ENCODE results near the gene C11orf16. TPM values are rescaled to one million over a fixed set of nuclear protein-coding genes. Genes with fewer than 3 reads are reported as not detected.
A peak's percentile ranks its signal among the peaks of the same experiment; 100 is the strongest.

The C11orf16 gene
- total RNA-seq, 1 donor from 2014 or later: not detected

DNA sequence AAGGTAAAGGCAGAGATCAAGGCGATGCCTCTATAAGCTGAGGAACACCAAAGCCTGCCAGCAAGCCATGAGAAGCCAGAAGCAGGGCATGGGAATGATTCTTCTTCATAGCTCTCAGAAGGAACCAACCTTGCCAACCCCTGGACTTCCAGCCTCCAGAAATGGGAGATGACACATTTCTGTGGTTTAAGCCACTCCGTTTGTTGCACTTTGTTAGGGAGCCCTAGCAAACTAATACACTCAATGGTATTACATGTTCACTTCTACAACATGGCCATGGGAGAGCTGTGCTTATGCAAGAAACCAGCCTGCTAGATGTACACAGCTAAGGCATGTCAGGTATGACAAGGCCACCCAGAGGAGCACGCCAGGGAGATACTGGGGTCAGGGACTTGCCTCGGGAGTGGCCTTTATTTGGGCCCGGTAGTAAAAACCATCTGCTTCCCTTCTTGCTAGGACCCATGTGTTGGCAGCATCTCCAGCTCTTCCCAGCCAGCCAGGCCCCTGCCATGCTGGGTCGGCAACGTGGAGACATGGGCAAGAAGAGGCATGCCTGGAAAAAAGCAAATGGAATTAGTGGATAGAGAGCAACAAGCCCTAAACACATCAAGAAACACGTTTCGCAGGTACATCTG lies 3.6 kb downstream of the C11orf16 start:
- Mint-ChIP-seq H3K27me3 (no peaks in the 10 kb centered on the region), H3K4me1 (no peaks in the 10 kb centered on the region), H3K4me3 (no peak overlapping the region), H3K27ac (peak overlapping the region; percentile 17), H3K36me3 (ENCODE audit: low read depth) (no peaks in the 10 kb centered on the region), H3K9me3 (no peaks in the 10 kb centered on the region)
- DNase-seq: no peak
- intact Hi-C loops (cut with micrococcal nuclease): no loop called here

DNA sequence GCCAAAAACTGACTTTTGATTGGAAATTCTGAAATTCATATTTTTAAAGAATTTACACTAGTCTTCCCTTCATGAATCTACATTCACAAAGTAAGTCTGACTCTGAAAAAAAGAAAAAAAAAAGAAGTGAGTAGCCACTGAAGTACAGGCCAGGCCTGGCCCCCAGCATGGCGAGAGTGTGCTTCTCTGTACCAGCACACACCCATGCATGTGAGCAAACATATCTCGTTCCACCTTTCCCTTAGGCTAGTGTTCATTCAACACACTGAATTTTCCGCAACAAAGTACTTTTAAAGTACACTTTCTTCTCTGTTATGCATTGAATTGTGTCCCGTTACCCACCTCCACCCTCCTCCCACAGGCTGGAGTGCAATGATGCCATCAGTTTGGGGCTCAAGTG lies 4.5 kb downstream of the C11orf16 start:
- Mint-ChIP-seq H3K4me3 (no peak overlapping the region), H3K27me3 (no peaks in the 10 kb centered on the region), H3K27ac (no peak overlapping the region), H3K36me3 (ENCODE audit: low read depth) (no peaks in the 10 kb centered on the region), H3K9me3 (no peaks in the 10 kb centered on the region), H3K4me1 (no peaks in the 10 kb centered on the region)
- intact Hi-C loops (cut with micrococcal nuclease): no loop called here
- no peak for DNase-seq

DNA sequence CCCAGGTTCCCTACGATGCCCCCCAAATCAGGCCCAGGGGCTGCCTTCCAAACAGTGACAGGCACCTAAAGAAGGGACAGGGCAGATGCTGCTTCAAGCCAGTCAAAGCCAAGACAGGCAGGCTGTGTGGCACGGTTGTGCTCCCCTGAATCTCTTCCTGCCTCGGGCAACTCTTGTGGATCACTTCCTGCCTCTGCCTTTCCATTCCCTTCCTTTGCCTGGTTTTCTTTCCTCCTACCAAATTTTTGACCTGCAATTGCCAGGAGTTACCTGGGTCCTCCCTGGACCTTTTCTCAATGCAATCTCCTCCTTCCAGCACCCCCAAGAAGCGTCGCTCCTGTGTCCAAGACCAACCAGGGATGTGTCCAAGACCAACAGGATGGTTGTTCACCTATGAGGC lies 5.5 kb downstream of the C11orf16 start:
- intact Hi-C loops (cut with micrococcal nuclease): no loop called here
- no peak overlapping the region for H3K27ac Mint-ChIP-seq
- no peaks in the 10 kb centered on the region for H3K9me3 Mint-ChIP-seq
- H3K4me1 Mint-ChIP-seq: no peaks in the 10 kb centered on the region
- H3K4me3 Mint-ChIP-seq: no peak overlapping the region
- DNase-seq: no peak
- peaks cover 2% of the 10 kb centered on the region for H3K36me3 Mint-ChIP-seq (ENCODE audit: low read depth)
- H3K27me3 Mint-ChIP-seq: no peaks in the 10 kb centered on the region

- Mint-ChIP-seq H3K4me3 (no peak overlapping the region), H3K27ac (no peak overlapping the region), H3K36me3 (ENCODE audit: low read depth) (peaks cover 4% of the 10 kb centered on the region), H3K27me3 (no peaks in the 10 kb centered on the region), H3K9me3 (no peaks in the 10 kb centered on the region), H3K4me1 (no peaks in the 10 kb centered on the region)
- intact Hi-C loops (cut with micrococcal nuclease): no loop called here
- no peak for DNase-seq
These were observed 6.5 kb downstream of the C11orf16 start for GRCh38 chr11:8926236-8926635.

DNA sequence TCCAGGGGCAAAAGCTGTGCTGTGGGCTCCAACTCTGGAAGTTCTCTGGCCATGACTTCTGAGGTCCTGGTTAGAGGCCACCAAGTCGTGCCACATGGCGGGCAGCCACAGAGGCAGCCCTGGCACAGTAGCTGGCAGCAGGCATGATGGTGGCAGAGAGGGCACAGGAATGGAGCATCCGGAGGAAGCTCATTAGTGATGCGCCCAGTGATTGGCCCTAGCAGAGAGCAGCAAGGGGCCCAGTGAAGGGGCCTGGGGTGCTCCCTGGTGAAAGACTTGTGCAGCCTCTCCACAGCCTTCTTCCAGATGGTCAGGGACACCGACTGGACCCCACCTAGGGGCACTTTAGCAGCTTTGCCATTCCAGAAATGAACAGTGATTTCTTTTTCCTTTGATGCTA lies 7.0 kb downstream of the C11orf16 start:
- H3K36me3 Mint-ChIP-seq (ENCODE audit: low read depth): peaks cover 4% of the 10 kb centered on the region
- H3K9me3 Mint-ChIP-seq: no peaks in the 10 kb centered on the region
- no peaks in the 10 kb centered on the region for H3K4me1 Mint-ChIP-seq

GRCh38 chr11:8922691-8923090 lies 10.1 kb downstream of the C11orf16 start:
- DNase-seq: no peak
- Mint-ChIP-seq H3K9me3 (no peaks in the 10 kb centered on the region), H3K27me3 (no peaks in the 10 kb centered on the region), H3K36me3 (ENCODE audit: low read depth) (peaks cover 11% of the 10 kb centered on the region), H3K4me1 (no peaks in the 10 kb centered on the region), H3K27ac (no peak overlapping the region), H3K4me3 (no peak overlapping the region)
- intact Hi-C loops (cut with micrococcal nuclease): no loop called here

More for the DNA sequence above, 7.0 kb downstream of the C11orf16 start:
- H3K27me3 Mint-ChIP-seq: no peaks in the 10 kb centered on the region
- no peak overlapping the region for H3K27ac Mint-ChIP-seq
- DNase-seq: no peak
- intact Hi-C loops (cut with micrococcal nuclease): no loop called here
- no peak overlapping the region for H3K4me3 Mint-ChIP-seq

- intact Hi-C loops (cut with micrococcal nuclease): no loop called here
- peaks cover 22% of the 10 kb centered on the region for H3K36me3 Mint-ChIP-seq (ENCODE audit: low read depth)
- DNase-seq: no peak
- no peaks in the 10 kb centered on the region for H3K27me3 Mint-ChIP-seq
- no peaks in the 10 kb centered on the region for H3K9me3 Mint-ChIP-seq
- H3K4me3 Mint-ChIP-seq: no peak overlapping the region
- peaks cover 19% of the 10 kb centered on the region for H3K4me1 Mint-ChIP-seq
- H3K27ac Mint-ChIP-seq: no peak overlapping the region
These were observed 15.5 kb downstream of the C11orf16 start for GRCh38 chr11:8917157-8917825.

- H3K27me3 Mint-ChIP-seq: peaks cover 5% of the 10 kb centered on the region
- peak overlapping the region; percentile 80 for H3K27ac Mint-ChIP-seq
- H3K9me3 Mint-ChIP-seq: no peaks in the 10 kb centered on the region
- intact Hi-C loops (cut with micrococcal nuclease): loop anchor here (1.0 to 5.0 kb wide), 5 partner anchors 45 to 223 kb away; partner anchors contain the start of gene NRIP3
- DNase-seq: no peak
- peaks cover 28% of the 10 kb centered on the region for H3K4me1 Mint-ChIP-seq
- peaks cover 18% of the 10 kb centered on the region for H3K36me3 Mint-ChIP-seq (ENCODE audit: low read depth)
- peak overlapping the region; percentile 70 for H3K4me3 Mint-ChIP-seq
These were observed 18.1 kb downstream of the C11orf16 start for GRCh38 chr11:8914661-8915018.

- H3K36me3 Mint-ChIP-seq (ENCODE audit: low read depth): peaks cover 18% of the 10 kb centered on the region
- peak; percentile 80 for DNase-seq
These were observed 18.6 kb downstream of the C11orf16 start for GRCh38 chr11:8913961-8914660.

GRCh38 chr11:8911029-8911823 lies 21.5 kb downstream of the C11orf16 start, which contains the start of gene AKIP1:
Gene AKIP1, plus strand, starts transcription at chr11:8911189. Its CDS starts 261 bp downstream, at chr11:8911450.
- intact Hi-C loops (cut with micrococcal nuclease): loop anchor here (1.0 to 5.0 kb wide), 5 partner anchors 53 to 222 kb away; partner anchors contain the start of genes NRIP3 and TMEM9B
- Mint-ChIP-seq H3K4me1 (peaks cover 39% of the 10 kb centered on the region), H3K27me3 (peaks cover 14% of the 10 kb centered on the region), H3K9me3 (no peaks in the 10 kb centered on the region), H3K36me3 (ENCODE audit: low read depth) (peaks cover 9% of the 10 kb centered on the region), H3K27ac (peak within 1 kb of the TSS; percentile 87), H3K4me3 (peak within 1 kb of the TSS; percentile 89)
- DNase-seq: peak; percentile 94

More at GRCh38 chr11:8913961-8914660, 18.6 kb downstream of the C11orf16 start:
- Mint-ChIP-seq H3K4me3 (peak overlapping the region; percentile 70), H3K27ac (peak overlapping the region; percentile 80), H3K4me1 (peaks cover 29% of the 10 kb centered on the region), H3K27me3 (peaks cover 6% of the 10 kb centered on the region), H3K9me3 (no peaks in the 10 kb centered on the region)
- intact Hi-C loops (cut with micrococcal nuclease): loop anchor here (1.0 to 5.0 kb wide), 5 partner anchors 45 to 223 kb away; partner anchors contain the start of gene NRIP3

DNA sequence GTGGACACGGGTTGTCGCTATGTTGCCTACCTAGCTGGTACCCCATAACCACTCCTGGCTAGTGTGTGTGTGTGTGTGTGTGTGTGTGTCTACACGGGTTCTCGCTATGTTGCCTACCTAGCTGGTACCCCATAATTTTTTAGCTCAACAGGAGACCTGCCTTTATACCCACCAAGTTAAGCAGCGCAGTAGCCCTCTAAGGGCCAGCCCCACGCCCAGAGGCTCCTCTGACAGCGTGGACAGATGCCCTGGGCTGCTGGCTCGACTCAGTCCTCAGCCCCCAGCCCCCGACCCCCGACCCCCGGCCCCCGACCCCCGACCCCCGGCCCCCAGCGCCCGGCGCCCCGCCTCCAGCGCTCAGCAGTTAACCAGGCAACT lies 22.1 kb downstream of the C11orf16 start:
- Mint-ChIP-seq H3K27ac (no peak overlapping the region), H3K4me3 (peak overlapping the region; percentile 89), H3K9me3 (no peaks in the 10 kb centered on the region), H3K27me3 (peaks cover 14% of the 10 kb centered on the region), H3K4me1 (peaks cover 39% of the 10 kb centered on the region), H3K36me3 (ENCODE audit: low read depth) (peaks cover 7% of the 10 kb centered on the region)
- intact Hi-C loops (cut with micrococcal nuclease): loop anchor here (1.0 to 5.0 kb wide), 5 partner anchors 54 to 222 kb away; partner anchors contain the start of genes NRIP3 and TMEM9B
- no peak for DNase-seq

DNA sequence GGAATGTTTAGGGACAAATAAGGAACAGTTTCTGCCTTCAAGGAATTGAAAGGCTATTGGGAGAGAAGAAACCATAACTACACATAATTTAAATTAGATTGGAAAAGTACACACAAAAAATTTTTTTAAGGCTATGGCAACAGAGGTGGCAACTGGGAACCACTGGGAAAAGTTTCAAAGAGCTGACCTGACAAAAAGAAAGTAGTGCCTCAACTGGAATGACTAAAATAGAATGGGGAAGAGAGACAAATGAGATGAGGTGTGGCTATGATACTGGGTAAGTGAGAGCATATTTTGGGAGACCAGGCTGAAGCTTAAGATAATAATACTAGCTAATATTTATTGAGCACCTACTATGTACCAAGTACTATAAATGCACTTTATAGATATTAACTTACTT lies 24.6 kb downstream of the C11orf16 start:
- peaks cover 3% of the 10 kb centered on the region for H3K9me3 Mint-ChIP-seq
- H3K4me1 Mint-ChIP-seq: peaks cover 22% of the 10 kb centered on the region
- H3K27ac Mint-ChIP-seq: no peak overlapping the region
- no peaks in the 10 kb centered on the region for H3K36me3 Mint-ChIP-seq (ENCODE audit: low read depth)
- H3K27me3 Mint-ChIP-seq: peaks cover 24% of the 10 kb centered on the region
- intact Hi-C loops (cut with micrococcal nuclease): no loop called here
- DNase-seq: peak; percentile 34
- no peak overlapping the region for H3K4me3 Mint-ChIP-seq

- H3K9me3 Mint-ChIP-seq: peaks cover 3% of the 10 kb centered on the region
- intact Hi-C loops (cut with micrococcal nuclease): no loop called here
- no peak overlapping the region for H3K4me3 Mint-ChIP-seq
- peaks cover 18% of the 10 kb centered on the region for H3K4me1 Mint-ChIP-seq
- H3K27ac Mint-ChIP-seq: no peak overlapping the region
- peaks cover 26% of the 10 kb centered on the region for H3K27me3 Mint-ChIP-seq
- H3K36me3 Mint-ChIP-seq (ENCODE audit: low read depth): no peaks in the 10 kb centered on the region
- no peak for DNase-seq
These were observed 25.6 kb downstream of the C11orf16 start for GRCh38 chr11:8907116-8907515.

All from activated CD4-positive, alpha-beta T cell treated with anti-CD3 and anti-CD28 coated beads, Interleukin-2, amount 10 ng/mL, durations not matched to agents 24 days and 14 days (primary cell).